Stimulated activated CD8-positive, alpha-beta memory T cell treated with anti-CD3 and anti-CD28 coated beads, Interleukin-7, amount 100 ng/mL, for 24 hours (primary cell): ENCODE data around the gene CEBPG.

Experiments
- DNase-seq: peaks from one replicate; pipeline ENCODE4 v3.0.0-alpha.2; 2020; ENCODE audit warnings: low read depth

The CEBPG gene

GRCh38 chr19:33407140-33407551 is 33.6 kb downstream of the CEBPG start:
- no peak for DNase-seq

- DNase-seq, result no peak
Measured at GRCh38 chr19:33407716-33408115, 34.2 kb downstream of the CEBPG start.

DNA sequence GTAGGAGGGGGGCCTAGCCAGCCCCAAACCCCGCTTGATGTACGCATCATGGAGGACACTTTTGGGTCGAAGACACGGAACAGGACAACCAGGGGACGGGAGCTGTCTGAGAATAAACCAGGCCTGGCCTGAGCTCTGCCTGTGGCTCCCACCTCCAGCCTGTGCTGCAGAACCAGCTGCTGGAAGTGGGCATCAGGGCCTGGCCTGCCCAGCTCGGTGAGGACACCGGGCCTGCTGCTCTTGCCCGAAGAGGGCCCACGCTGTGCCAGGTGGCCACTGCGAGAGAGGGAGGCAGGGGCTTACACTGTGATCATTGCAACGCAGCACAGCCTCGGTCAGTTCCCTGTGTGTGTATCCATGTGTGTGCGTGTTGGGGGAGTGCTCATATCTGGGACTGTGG is 34.6 kb downstream of the CEBPG start:
- DNase-seq, result no peak

GRCh38 chr19:33408538-33409434 is 35.3 kb downstream of the CEBPG start:
- DNase-seq, result no peak

DNA sequence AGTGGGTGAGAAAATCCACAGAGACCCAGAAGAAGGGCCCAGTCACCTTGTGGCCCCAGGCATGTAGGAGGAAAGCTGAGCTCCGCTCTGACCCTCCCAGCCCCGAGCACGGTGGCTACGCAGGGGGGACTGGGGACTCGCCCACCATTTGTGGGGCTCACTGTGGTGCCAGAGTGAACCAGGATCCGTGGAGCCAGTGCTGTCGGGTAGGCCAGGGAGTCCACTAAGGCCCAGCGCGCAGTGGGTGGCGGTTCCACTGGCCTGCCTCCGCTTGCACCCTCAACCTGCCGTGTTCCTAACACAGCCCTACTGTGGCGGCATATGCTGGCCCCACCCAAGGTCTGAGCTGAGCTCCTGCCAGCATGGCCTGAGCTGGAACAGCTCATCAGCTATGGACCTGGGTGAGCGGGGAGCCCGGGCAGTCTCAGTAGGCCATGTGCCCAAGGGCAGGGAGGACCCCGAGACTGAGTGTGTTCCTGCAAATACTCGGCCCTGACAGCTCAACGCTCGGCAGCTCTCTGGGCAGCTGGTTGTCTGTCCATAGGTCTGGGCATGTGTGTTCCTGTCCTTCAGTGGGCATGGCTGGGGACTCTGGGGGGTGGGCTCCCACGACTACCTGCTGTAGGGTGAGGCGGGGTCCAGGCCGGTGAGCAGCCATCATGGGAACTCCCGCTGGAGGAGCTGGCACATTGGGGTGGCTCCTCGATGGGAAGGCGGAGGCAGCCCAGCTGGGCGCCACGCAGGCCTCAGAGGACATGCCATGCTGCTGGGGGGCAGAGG is 36.6 kb downstream of the CEBPG start:
- no peak for DNase-seq

GRCh38 chr19:33410915-33411401 is 37.4 kb downstream of the CEBPG start:
- DNase-seq, result no peak

DNA sequence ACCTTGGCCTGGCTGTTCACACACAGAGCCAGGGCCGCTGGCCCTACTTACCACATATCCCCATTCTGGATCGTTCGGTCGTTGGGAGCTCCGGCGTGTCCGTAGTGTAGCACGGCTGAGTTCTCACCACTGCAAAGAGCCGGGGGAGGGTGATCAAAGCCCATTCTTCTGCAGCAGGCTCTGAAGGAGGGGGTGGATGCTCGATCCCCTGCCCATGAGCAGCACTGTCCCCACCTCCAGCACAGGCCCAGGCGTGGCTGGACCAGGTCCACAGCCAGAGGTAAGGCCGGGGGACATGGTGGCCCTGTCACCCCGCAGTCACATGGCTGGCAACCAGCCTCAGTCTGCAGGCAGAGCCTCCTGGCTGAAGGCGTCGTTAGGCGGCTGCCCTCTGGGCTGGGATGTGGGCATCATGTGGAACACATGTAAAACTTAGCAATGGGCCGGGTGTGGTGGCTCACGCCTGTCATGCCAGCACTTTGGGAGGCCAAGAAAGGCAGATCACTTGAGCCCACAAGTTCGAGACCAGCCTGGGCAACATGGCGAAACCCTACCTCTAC is 38.2 kb downstream of the CEBPG start:
- DNase-seq, result no peak

DNA sequence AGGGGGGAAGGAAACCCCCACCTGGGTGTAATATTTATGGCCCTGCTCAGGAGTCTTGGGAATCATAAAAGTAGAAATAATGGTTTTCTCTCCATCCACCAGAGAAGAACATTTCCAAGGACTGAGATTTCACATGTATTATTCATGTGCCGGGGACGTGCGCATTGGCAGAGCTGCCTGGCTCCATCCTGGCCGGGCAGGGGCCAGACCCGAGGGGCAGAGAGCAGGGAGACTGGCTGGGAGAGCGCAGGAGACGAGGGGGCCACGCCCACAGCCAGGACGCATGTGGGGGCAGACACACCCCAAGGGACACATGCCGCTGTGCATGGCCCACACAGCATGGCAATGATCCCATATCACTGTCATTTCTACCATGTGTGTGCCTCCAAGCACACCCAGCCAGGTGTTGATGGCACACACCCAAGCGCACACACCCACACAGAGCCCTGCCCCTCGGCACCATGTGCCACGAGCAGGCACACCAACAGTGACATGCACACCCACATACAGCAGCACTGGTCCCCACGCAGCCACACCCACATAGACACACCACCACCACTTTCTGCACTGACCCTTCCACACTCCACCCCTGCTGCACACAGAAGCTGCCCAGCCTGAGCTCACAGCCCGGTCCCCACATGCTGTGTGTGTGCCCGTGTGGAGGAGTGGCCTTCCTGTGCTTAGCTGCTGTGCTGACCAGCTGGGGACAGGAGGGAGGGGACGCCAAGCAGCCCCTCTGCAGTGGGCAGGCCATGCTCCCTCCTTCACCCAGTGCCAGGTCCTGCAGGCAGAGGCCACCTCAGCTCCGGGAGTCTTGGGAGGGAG is 39.3 kb downstream of the CEBPG start:
- DNase-seq, result no peak

- DNase-seq, result no peak
Measured at GRCh38 chr19:33413426-33413725, 39.9 kb downstream of the CEBPG start.

- no peak for DNase-seq
Measured at GRCh38 chr19:33413868-33414666, 40.6 kb downstream of the CEBPG start.

DNA sequence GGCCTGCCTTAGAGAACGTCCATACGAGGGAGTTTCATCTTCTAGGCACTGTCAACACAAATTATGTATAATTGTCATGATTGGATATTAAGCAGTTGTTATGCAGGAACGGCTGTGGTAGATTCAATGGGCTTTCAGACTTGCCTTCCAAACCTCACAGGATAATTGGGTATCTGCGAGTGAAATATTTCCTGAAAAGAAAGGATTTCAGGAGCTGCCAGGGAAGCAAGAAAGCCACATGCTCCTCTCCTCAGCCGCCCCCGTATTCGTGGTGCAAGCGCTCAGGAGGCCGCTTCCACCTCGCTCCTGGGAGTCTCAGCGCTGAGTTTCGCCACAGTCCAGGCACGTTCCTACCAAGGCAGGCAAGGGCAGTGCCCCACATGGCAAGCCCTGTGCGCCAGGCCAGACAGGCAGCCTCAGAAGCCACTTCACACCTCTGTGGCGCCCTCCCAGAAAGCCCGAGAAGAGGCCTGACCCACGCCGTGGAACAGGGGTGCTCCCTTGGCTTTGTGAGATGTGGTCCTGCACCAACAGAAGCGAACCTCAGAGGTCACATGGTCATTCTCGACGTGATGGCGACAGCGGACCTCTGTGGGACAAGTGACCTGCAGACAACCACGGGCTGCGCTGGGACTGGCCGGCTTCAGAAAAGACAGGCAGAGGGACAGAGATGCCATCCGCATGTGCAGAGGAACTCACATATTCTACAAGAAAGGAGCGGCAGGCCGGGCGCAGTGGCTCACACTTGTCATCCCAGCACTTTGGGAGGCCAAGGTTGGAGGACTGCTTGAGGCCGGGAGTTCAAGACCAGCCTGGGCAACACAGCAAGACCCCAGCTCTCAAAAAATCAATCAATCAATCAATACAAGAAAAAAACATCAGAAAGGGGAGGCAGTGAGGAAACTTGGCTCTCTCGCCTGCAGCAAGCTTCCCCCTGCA is 41.4 kb downstream of the CEBPG start:
- DNase-seq, result no peak

- peak; percentile 35 for DNase-seq
Measured at GRCh38 chr19:33416307-33417215, 43.1 kb downstream of the CEBPG start.

DNA sequence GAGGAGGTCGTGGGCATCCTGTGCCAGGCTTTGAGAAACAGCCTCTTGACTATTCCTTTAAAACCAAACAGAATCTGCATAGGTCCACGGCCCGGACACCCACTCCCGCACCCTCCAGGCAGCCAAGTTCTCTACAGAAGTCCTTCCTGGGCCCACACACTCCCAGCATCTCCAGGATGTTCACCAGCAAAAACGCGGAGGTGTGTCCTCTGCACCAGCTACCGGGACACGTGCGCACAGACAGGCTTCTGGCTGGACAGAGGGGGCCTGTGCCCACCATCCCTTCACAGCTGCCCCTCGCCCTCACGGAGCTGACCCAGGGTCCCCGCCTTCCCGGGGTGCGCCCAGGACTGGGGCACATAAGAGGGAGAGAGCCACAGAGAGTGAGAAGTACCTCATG is 44.2 kb downstream of the CEBPG start:
- DNase-seq, result no peak

DNA sequence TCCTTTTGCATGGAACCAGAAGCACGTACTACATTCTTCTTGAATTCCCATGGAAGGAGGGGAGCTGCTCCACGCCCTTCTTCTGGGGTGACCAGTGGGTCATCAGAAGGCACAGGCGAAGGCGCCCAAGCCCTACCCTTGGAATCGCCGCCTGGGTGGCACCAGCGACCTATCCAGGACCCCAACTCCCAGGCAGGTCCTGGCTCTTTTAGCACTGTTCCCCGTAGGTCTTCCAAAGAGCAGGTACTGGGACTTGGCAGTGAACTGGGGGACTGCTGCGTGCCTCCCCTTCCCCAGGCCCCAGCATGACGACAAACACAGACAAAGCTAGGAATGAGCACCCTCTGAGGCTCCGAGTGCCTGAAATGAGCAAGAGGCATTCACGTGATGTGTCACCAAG is 45.0 kb downstream of the CEBPG start:
- DNase-seq, result no peak

- no peak for DNase-seq
Measured at GRCh38 chr19:33418871-33419787, 45.6 kb downstream of the CEBPG start.

- DNase-seq, result no peak
Measured at GRCh38 chr19:33419788-33420130, 46.2 kb downstream of the CEBPG start.

- DNase-seq, result no peak
Measured at GRCh38 chr19:33420821-33421220, 47.3 kb downstream of the CEBPG start.

DNA sequence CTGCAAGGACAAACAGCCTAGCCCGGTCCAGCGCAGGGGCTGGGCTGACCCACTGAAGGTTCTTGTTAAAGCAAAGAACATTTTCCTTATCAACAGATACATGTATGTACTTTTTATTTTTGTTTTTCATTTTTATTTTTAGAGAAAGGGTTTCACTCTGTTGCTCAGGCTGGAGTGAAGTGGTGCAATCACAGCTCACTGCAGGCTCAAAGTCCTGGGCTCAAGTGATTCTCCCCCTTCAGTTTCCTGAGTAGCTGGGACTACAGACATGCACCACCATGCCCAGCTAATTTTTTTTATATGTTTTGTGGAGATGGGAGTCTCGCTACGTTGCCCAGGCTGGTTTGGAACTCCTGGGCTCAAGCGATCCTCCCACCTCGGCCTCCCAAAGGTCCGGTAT is 47.9 kb downstream of the CEBPG start:
- DNase-seq, result no peak
